LoVo (cell line): ENCODE measurements around the gene MARCKSL1.
"Not testable (repeated sequence)": the region's sequence is repeated elsewhere in the genome, so short reads cannot be mapped to it uniquely, and the experiment has no call there.

Experiments used
- DNase-seq: peaks from one replicate; pipeline ENCODE4 v3.0.0-alpha.2; 2016; ENCODE audit warnings: low spot score

The MARCKSL1 gene

GRCh38 chr1:32335790-32336590, at the start of gene MARCKSL1:
TSS of gene MARCKSL1 (minus strand) at chr1:32336233. CDS start at chr1:32336033, 200 bp downstream.
- peak; percentile 84 for DNase-seq

- no peak for DNase-seq
These were observed 44.0 kb upstream of the MARCKSL1 start for GRCh38 chr1:32380057-32380456.

GRCh38 chr1:32377541-32378220, 41.6 kb upstream of the MARCKSL1 start:
- no peak for DNase-seq

GRCh38 chr1:32376199-32376598, 40.2 kb upstream of the MARCKSL1 start:
- DNase-seq, result no peak

- no peak for DNase-seq
These were observed 38.1 kb upstream of the MARCKSL1 start for GRCh38 chr1:32373996-32374592.

- no peak for DNase-seq
These were observed 36.2 kb upstream of the MARCKSL1 start for GRCh38 chr1:32372149-32372756.

GRCh38 chr1:32367912-32368635, 32.0 kb upstream of the MARCKSL1 start:
- DNase-seq, result no peak

- DNase-seq, result no peak
These were observed 29.4 kb upstream of the MARCKSL1 start for GRCh38 chr1:32365445-32365844.

- DNase-seq, result no peak
These were observed 28.8 kb upstream of the MARCKSL1 start for GRCh38 chr1:32364836-32365235.

GRCh38 chr1:32363713-32364112, 27.7 kb upstream of the MARCKSL1 start:
- no peak for DNase-seq

- no peak for DNase-seq
These were observed 26.7 kb upstream of the MARCKSL1 start, which contains the start of the genes FAM229A and TSSK3 for GRCh38 chr1:32362474-32363313. TSS of gene FAM229A (minus strand) at chr1:32362485. CDS start at chr1:32362091, 394 bp downstream. TSS of gene TSSK3 (plus strand) at chr1:32362539. CDS start at chr1:32362702, 163 bp downstream.

GRCh38 chr1:32361674-32362473, 25.8 kb upstream of the MARCKSL1 start:
- DNase-seq, result no peak

- no peak for DNase-seq
These were observed 25.3 kb upstream of the MARCKSL1 start for GRCh38 chr1:32361308-32361673.

- DNase-seq, result no peak
These were observed 22.4 kb upstream of the MARCKSL1 start for GRCh38 chr1:32358435-32358834.

GRCh38 chr1:32357614-32358013, 21.6 kb upstream of the MARCKSL1 start:
- DNase-seq, result no peak

- no peak for DNase-seq
These were observed 20.4 kb upstream of the MARCKSL1 start for GRCh38 chr1:32356478-32356877.

- DNase-seq, result not testable (repeated sequence)
These were observed 19.7 kb upstream of the MARCKSL1 start for GRCh38 chr1:32355778-32356177.

GRCh38 chr1:32353886-32354570, 18.0 kb upstream of the MARCKSL1 start:
- no peak for DNase-seq

GRCh38 chr1:32353431-32353830, 17.4 kb upstream of the MARCKSL1 start:
- DNase-seq, result no peak
